Activated B cell treated with CpG ODN at 0.5 μM for 24 hours (primary cell): Measurements from ENCODE around the gene ST6GALNAC3. TPM values are rescaled to one million over a fixed set of nuclear protein-coding genes. Genes with fewer than 3 reads are reported as not detected.
"Not testable (repeated sequence)": the region's sequence is repeated elsewhere in the genome, so short reads cannot be mapped to it uniquely, and the experiment has no call there.

Experiments
- ATAC-seq: fragments of 200-7000 bp; cut with Tn5 transposase; one replicate; pipeline ENCODE4 v1.10.0; 2021; ENCODE audit warnings: low read depth, mild to moderate bottlenecking, moderate library complexity
- CTCF ChIA-PET: fragments of 350-600 bp; sonication (Branson Sonifier 250); formaldehyde crosslinking; loops from one replicate; lab custom pipeline; 2021; ENCODE audit warnings: antibody characterized with exemption; lab: Charles Lee
- POLR2A ChIA-PET: fragments of 350-600 bp; sonication (Branson Sonifier 250); formaldehyde crosslinking; loops from one replicate; lab custom pipeline; 2021; ENCODE audit warnings: antibody characterized with exemption; lab: Charles Lee
- DNase-seq: peaks from one replicate; pipeline ENCODE4 v3.0.0; 2022
- H3K27ac Mint-ChIP-seq: one replicate; pipeline ENCODE4 v1.8.0; 2020; ENCODE audit warnings: mixed read lengths
- H3K27me3 Mint-ChIP-seq: one replicate; pipeline ENCODE4 v1.8.0; 2021; ENCODE audit warnings: mixed read lengths
- H3K36me3 Mint-ChIP-seq: one replicate; pipeline ENCODE4 v1.8.0; 2021; ENCODE audit warnings: low read depth, mixed read lengths
- H3K4me1 Mint-ChIP-seq: one replicate; pipeline ENCODE4 v1.8.0; 2021; ENCODE audit warnings: mixed read lengths
- H3K4me3 Mint-ChIP-seq: one replicate; pipeline ENCODE4 v1.8.0; 2020; ENCODE audit warnings: mild to moderate bottlenecking, mixed read lengths
- H3K9me3 Mint-ChIP-seq: one replicate; pipeline ENCODE4 v1.8.0; 2020; ENCODE audit warnings: mixed read lengths
- intact Hi-C: fragments of 100-400 bp; cut with micrococcal nuclease; formaldehyde crosslinking; loops from one replicate; pipeline ENCODE4 v1.15.1; 2024
- total RNA-seq: library from RNA; stranded (reverse); gene quantifications from 2 replicates; pipeline ENCODE4 v1.2.3, GENCODE V29; 2022
- TF ChIP-seq, protein P1 (sequence below): fragments of 200-600 bp; IDR thresholded peaks from one replicate; pipeline ENCODE4 v1.8.0; 2022; ENCODE audit warnings: antibody characterized with exemption, mild to moderate bottlenecking

Gene ST6GALNAC3
- total RNA-seq, 1 donor from 2014 or later = 12.6 TPM

DNA sequence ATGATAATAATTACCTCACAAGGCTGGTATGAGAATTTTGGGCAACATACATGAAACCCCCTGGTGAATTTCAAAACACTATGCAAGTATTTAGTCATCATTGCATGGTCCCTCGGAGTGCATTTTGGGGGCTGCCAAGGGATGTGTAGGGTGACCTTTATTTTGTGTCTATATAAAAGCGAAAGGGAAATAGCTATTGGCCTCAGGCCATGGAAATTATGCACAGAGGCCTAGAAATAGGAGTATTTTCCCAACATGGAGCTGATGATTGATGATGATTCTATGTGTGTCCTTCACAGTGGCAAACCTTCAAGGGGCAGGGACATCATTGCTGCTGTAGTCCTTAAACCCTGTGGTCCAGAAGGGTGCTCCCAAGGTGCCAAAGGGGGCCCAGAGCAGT, 265.5 kb downstream of the ST6GALNAC3 start:
- H3K27me3 Mint-ChIP-seq = no peaks in the 10 kb centered on the region
- no peaks in the 10 kb centered on the region for H3K4me1 Mint-ChIP-seq
- DNase-seq (no peak), ATAC-seq (no peak)
- H3K9me3 Mint-ChIP-seq = peaks cover 2% of the 10 kb centered on the region
- TF ChIP-seq, protein P1, sequence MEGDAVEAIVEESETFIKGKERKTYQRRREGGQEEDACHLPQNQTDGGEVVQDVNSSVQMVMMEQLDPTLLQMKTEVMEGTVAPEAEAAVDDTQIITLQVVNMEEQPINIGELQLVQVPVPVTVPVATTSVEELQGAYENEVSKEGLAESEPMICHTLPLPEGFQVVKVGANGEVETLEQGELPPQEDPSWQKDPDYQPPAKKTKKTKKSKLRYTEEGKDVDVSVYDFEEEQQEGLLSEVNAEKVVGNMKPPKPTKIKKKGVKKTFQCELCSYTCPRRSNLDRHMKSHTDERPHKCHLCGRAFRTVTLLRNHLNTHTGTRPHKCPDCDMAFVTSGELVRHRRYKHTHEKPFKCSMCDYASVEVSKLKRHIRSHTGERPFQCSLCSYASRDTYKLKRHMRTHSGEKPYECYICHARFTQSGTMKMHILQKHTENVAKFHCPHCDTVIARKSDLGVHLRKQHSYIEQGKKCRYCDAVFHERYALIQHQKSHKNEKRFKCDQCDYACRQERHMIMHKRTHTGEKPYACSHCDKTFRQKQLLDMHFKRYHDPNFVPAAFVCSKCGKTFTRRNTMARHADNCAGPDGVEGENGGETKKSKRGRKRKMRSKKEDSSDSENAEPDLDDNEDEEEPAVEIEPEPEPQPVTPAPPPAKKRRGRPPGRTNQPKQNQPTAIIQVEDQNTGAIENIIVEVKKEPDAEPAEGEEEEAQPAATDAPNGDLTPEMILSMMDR = no peak
- H3K36me3 Mint-ChIP-seq = no peaks in the 10 kb centered on the region
- no peak overlapping the region for H3K27ac Mint-ChIP-seq
- intact Hi-C loops = no loop called here
- no peak overlapping the region for H3K4me3 Mint-ChIP-seq
- POLR2A ChIA-PET = no interaction called here
- CTCF ChIA-PET = interaction anchor here (1.6 kb wide), 1 partner anchor 9 kb away, joined by 7 read pairs; no protein-coding TSS in a partner anchor

DNA sequence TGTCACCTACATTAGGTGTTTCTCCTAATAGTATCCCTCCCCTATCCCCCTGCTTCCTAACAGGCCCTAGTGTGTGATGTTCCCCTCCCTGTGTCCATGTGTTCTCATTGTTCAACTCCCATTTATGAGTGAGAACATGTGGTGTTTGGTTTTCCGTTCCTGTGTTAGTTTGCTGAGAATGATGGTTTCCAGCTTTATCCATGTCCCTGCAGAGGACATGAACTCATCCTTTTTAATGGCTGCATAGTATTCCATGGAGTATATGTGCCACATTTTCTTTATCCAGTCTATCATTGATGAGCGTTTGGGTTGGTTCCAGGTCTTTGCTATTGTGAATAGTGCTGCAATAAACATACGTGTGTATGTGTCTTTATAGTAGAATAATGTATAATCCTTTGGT, 267.3 kb downstream of the ST6GALNAC3 start:
- DNase-seq, H3K27me3 Mint-ChIP-seq, H3K27ac Mint-ChIP-seq, H3K4me1 Mint-ChIP-seq, H3K36me3 Mint-ChIP-seq, CTCF ChIA-PET, H3K4me3 Mint-ChIP-seq, H3K9me3 Mint-ChIP-seq, POLR2A ChIA-PET, intact Hi-C loops, ATAC-seq: not testable (repeated sequence)

DNA sequence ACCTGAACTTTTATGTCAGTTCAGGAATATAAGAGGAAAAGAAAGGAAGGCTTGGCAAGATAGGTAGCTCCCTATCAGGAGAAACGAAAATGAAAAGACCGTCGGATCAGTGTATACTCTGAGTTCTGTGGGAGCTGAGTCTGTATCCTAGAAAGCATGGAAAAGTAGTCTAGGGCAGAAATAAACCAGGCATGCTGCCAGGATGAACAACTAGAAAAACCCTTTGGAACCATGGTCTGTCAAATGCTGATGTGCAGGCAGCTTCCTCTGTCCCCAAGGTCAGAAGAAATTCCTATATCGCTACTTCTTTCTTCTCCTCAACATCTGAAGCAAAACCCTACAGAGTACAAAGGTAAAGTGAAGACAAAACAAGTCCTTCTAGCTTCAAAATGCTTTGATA, 268.8 kb downstream of the ST6GALNAC3 start:
- no peaks in the 10 kb centered on the region for H3K4me1 Mint-ChIP-seq
- ATAC-seq = no peak
- no peaks in the 10 kb centered on the region for H3K36me3 Mint-ChIP-seq
- intact Hi-C loops = no loop called here
- no peak for DNase-seq
- CTCF ChIA-PET = no interaction called here
- POLR2A ChIA-PET = no interaction called here
- peaks cover 2% of the 10 kb centered on the region for H3K9me3 Mint-ChIP-seq
- no peak overlapping the region for H3K4me3 Mint-ChIP-seq
- H3K27ac Mint-ChIP-seq = no peak overlapping the region
- no peaks in the 10 kb centered on the region for H3K27me3 Mint-ChIP-seq
- TF ChIP-seq, protein P1 = no peak

DNA sequence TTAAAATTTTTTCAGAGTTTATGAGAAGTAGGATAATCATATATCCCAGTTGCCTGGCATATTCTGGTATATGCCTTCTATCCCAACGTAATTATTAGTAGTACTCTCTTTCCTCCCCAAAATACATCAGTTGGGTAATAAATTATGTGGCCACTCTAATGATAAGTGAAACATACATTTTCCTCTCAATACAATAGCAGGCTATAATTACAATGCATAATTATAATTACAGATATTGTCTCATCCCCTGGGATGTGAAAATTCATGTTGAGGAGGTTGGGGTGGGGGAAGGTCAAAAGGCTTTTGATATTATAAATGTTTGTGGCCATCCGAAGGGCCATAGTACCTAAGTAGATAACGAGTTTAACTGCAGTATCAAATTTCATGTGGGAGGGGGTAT, 277.1 kb downstream of the ST6GALNAC3 start:
- DNase-seq (no peak), ATAC-seq (no peak)
- ChIA-PET POLR2A (no interaction called here), CTCF (no interaction called here)
- no peak overlapping the region for H3K27ac Mint-ChIP-seq
- TF ChIP-seq, protein P1 = no peak
- no peaks in the 10 kb centered on the region for H3K9me3 Mint-ChIP-seq
- H3K36me3 Mint-ChIP-seq = no peaks in the 10 kb centered on the region
- H3K27me3 Mint-ChIP-seq = no peaks in the 10 kb centered on the region
- no peaks in the 10 kb centered on the region for H3K4me1 Mint-ChIP-seq
- intact Hi-C loops = no loop called here
- no peak overlapping the region for H3K4me3 Mint-ChIP-seq

DNA sequence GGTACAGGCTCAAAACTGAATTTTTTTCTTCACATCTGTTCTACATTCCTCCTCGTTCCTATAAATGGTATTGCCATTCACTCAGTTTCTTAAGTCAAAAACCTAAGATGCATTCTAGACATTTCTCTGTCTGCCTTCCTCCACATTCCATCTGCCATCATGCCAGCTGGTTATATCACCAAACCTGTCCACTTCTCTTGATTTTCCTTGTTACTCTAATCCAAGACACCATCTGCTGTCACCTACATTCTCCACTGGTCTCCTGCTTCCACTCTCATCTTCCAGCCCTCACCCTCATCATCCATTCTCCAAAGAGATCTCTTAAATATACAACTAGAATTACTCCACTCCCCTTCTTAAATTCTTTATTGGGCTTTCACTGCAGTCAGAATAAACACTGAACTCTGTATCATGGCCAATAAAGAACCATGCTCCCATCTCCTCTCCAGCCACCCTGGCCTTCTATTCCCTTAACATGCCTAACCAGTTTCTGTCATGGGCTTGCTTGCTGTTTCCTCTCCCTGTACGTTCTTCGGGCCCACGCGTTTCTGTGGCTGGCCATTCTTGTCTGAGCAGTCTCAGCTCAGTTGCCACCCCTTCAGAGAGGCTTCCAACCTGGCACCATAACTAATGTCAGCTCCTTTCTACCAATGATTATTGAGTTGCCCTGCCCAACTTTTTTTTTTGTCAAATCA, 278.3 kb downstream of the ST6GALNAC3 start:
- Mint-ChIP-seq H3K9me3 (no peaks in the 10 kb centered on the region), H3K27me3 (no peaks in the 10 kb centered on the region), H3K36me3 (no peaks in the 10 kb centered on the region), H3K4me1 (no peaks in the 10 kb centered on the region), H3K4me3 (no peak overlapping the region), H3K27ac (no peak overlapping the region)
- ATAC-seq (no peak), DNase-seq (no peak)
- CTCF ChIA-PET = no interaction called here
- POLR2A ChIA-PET = interaction anchor here (0.7 kb wide), 1 partner anchor 1626 kb away, joined by 4 read pairs; no protein-coding TSS in a partner anchor
- TF ChIP-seq, protein P1 = no peak
- intact Hi-C loops = no loop called here

DNA sequence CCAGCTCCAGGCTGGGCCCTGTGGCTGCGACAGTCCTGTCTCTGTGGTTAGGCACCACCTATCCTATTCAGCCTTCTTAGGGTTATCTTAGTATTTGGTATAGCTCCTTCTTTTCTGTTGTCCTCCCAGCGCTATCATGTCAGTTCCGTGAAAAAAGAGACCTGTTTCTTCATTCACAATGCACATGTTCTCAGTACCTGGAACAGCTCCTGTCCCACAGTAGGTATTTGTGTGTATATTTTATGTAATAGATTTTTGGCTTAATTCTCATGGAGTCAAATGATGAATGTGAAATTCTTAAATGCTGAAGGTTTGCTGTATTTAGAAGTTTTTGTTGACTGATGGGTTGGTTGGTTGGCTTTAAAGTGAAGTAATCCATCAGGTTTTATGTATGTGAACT, 279.7 kb downstream of the ST6GALNAC3 start:
- ATAC-seq (no peak), DNase-seq (no peak)
- Mint-ChIP-seq H3K9me3 (no peaks in the 10 kb centered on the region), H3K27ac (no peak overlapping the region), H3K4me3 (no peak overlapping the region), H3K27me3 (no peaks in the 10 kb centered on the region), H3K4me1 (no peaks in the 10 kb centered on the region), H3K36me3 (no peaks in the 10 kb centered on the region)
- intact Hi-C loops = no loop called here
- ChIA-PET POLR2A (no interaction called here), CTCF (no interaction called here)
- TF ChIP-seq, protein P1 = no peak
